HG03442 (cell line): ENCODE data around the gene OR4K13.

Source experiments
- ATAC-seq: cut with Tn5 transposase; IDR thresholded peaks from one replicate; pipeline ENCODE4 v1.9.1; 2021; ENCODE audit warnings: mild to moderate bottlenecking, moderate library complexity; ENCODE audit not compliant: unreplicated experiment

The OR4K13 gene, protein sequence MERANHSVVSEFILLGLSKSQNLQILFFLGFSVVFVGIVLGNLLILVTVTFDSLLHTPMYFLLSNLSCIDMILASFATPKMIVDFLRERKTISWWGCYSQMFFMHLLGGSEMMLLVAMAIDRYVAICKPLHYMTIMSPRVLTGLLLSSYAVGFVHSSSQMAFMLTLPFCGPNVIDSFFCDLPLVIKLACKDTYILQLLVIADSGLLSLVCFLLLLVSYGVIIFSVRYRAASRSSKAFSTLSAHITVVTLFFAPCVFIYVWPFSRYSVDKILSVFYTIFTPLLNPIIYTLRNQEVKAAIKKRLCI

DNA sequence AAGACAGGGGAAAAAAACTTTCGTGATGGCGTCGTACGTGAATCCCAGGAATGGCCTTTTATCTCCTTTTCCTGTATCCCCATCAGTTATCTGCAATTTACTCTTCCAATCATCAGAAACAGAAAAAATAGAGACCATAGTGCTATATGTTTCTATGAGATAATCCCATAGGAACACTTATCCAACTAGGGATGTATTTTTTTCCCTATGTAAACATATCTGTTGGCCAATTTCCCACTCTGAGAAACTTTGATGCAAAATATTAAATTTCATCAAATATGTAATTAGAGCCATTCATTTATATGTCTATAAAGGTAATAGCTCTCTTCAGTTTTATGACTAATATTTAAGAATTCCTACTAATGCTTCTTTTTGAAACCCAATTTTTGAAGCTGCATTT, at the start of gene OR4K13:
Gene OR4K13 (minus strand): TSS at position 101 of the 400 bp plus-strand sequence. CDS start 1,280 bp downstream, outside the sequence.
- ATAC-seq: no peak

DNA sequence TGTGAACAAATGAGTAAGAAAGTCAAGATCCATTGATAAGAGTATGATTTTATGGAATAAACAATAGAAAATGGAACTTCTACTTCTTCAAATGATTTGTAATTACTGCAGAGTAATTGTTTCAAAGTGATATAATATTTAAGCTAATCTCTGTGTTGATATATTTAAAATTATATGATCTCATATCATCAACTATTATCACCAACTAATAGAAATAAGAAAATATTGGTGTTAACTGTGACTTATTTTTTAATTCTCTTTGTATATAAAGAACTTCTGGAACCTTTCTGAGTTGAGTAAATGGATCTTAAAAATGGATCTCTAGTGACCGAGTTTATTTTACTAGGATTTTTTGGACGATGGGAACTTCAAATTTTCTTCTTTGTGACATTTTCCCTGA, 23.9 kb upstream of the OR4K13 start, which contains the start of gene OR4L1:
Gene OR4L1 (plus strand): TSS at position 301 of the 400 bp plus-strand sequence. CDS start 0 bp downstream, at position 301.
- ATAC-seq: no peak

DNA sequence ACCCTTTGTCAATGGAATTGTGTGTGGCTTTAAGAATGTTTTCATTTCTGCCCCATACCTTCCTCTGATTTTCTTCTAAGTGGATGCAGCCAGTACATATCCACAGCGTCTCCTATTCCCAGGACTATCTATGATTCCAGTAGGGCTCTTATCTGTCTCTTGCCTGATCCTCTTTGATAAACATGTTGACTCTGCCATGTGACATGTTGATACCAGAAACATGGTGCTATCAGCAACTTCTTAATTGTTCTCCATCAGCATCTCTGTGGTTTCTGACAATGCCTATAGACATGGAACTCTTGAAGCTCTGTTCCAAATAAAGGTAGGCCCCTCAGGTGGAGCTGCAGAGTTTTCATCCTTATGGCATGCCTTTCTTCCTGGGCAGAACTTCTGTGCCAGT, 12.4 kb upstream of the OR4K13 start:
- ATAC-seq: no peak

DNA sequence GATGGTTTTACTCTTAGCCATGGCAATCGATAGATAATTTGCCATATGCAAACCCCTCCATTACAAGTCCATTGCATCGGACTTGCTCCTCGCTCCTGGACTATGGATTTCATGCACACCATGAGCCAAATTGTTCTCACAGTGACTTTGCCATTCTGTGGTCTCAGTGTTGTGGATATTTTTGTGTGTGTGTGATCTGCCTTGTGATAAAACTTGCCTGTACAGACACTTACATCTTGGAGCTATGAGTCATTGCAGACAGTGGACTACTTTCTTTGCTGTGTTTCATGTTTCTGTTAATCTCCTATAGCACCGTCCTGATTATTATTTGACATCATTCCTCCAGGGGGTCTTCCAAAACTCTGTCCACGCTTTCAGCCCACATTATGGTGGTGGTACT, 8.4 kb upstream of the OR4K13 start:
- ATAC-seq: no peak

DNA sequence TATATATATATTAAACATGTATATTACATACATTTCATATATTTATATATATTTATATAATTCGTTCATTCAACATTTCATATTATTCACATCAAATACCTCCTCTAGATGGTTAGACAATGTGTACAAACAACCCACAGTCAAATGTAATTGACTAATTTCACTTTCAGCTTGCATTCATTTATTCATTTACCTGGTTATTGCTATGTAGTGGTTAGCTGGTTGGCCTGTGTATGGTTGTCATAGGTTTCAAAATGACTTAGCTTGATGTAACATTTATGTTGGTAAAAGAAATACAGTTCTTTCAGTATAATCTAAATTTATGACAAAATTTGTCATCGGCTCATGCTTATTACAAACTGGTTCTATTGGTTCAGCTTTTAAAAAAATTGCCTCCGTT, 389 bp downstream of the OR4K13 start:
- ATAC-seq: no peak

DNA sequence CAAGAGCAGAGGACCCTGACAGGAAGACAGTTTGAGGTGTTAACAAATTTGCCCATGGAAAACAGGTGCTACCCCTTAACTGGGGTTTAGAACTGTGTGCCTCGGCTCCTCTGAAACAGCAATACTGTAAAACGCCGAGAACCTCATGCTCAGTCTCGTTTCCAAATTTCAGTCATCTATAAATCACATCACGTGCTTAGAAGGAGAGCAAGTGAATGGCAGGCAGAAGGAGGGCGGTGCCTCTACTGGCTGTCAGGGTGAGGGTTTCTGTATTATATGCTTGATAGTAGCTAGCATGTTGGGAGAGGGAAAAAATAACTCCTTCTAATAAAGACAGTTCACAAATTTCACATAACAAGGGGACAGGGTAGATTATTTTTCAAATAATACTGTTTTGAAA, 4.8 kb downstream of the OR4K13 start:
- ATAC-seq: no peak

DNA sequence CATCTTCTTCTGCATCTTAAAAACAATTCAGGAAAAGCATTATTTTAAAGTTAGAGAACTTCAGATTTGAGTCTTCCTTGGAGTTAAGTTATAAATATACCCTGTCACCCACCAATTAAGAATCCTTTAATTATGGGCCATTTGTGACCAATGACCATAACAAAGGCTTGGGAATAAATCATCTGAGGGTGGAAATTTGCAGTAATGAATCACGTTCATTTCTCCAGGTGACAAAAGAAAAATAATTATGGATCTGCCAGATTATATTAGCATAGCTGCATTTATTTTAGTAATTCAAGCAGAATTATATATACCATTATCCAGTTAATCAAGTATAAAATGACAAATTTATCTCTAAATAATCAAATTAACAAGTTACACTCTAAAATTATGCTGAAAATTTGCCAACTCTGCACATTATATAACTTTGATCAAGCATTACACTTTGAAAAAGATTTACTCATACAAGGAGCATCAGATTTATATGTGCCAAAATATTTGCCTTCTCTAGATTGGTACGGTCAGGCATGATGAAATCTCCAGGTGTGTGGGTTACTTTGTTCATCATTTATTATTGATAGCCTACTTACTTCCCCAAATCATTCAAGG, 16.5 kb downstream of the OR4K13 start, which contains the start of gene OR4K14:
Gene OR4K14 (minus strand): TSS at position 51 of the 609 bp plus-strand sequence. CDS start 4,114 bp downstream, outside the sequence.
- no peak for ATAC-seq

DNA sequence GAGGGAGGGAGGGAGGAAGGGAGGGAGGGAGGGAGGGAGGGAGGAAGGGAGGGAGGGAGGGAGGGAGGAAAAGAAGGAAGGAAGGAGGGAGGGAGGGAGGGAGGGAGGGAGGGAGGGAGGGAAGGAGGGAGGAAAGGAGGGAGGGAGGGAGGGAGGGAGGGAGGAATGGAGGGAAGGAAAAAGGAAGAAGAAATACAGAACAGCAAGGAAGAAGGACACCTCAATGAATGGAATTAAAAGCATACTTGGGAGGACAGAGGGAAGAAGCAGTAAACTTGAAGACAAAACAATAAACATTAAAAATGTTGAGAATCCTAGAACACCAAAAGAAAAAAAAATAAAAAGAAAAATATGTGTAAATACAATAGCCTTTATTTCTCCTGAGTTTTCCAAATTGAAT, 27.7 kb downstream of the OR4K13 start:
- no peak for ATAC-seq

DNA sequence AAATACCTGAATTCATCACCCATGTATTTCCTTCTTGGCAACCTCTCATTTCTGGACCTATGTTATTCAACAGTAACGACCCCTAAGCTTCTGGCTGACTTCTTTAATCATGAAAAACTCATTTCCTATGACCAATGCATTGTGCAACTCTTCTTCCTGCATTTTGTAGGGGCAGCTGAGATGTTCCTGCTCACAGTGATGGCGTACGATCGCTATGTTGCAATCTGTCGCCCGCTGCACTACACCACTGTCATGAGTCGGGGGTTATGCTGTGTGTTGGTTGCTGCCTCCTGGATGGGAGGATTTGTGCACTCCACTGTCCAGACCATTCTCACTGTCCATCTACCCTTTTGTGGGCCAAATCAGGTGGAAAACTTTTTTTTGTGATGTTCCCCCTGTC, 33.5 kb downstream of the OR4K13 start:
- no peak for ATAC-seq

DNA sequence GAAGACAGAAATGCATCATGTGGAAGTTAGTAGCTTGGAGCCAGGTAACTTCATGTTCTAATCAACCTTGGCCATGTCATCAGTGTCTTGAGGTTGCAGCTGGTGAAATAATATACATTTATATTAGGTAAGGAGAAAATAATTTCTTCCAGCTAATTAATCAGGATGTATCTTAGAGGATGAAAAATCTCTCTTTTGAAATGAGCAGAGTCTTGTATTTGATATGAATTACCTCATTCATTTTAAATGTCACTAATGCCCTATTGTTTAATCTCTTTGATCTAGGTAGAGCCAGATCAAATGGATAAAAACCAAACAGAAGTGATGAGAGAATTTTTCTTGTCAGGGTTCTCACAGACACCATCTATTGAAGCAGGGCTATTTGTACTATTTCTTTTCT, 34.0 kb downstream of the OR4K13 start, which contains the start of gene OR4Q2:
Gene OR4Q2 (plus strand): TSS at position 301 of the 400 bp plus-strand sequence.
- ATAC-seq: no peak

DNA sequence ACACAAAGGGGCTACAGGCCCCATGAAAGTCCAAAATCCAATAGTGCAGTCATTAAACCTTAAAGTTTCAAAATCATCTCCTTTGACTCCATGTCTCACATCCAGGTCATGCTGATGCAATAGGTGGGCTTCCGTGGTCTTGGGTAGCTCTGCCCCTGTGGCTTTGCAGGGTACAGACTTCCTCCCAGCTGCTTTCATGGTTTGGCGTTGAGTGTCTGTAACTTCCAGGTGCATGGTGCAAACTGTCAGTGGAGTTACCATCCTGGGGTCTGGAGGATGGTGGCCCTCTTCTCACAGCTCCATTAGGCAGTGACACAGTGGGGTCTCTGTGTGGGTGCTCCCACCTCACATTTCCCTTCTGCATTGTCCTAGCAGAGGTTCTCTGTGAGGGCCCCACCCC, 42.4 kb downstream of the OR4K13 start:
- no peak for ATAC-seq
